HG03354 (cell line): ENCODE results near the gene ANP32A.
A peak's percentile ranks its signal among the peaks of the same experiment; 100 is the strongest.

Source experiments
- ATAC-seq: cut with Tn5 transposase; IDR thresholded peaks from one replicate; pipeline ENCODE4 v1.9.1; 2021; ENCODE audit warnings: mild to moderate bottlenecking; ENCODE audit not compliant: unreplicated experiment, poor library complexity, severe bottlenecking

Gene ANP32A

GRCh38 chr15:68821841-68822381, 1.2 kb upstream of the ANP32A start:
- ATAC-seq = no peak

- peak; percentile 15 for ATAC-seq
These were observed 620 bp upstream of the ANP32A start for GRCh38 chr15:68821190-68821840.

- no peak for ATAC-seq
These were observed 1.0 kb downstream of the ANP32A start for GRCh38 chr15:68819495-68820294.

GRCh38 chr15:68818769-68819494, 1.8 kb downstream of the ANP32A start:
- ATAC-seq = no peak

GRCh38 chr15:68818066-68818768, 2.5 kb downstream of the ANP32A start:
- ATAC-seq = peak; percentile 26

GRCh38 chr15:68817304-68818065, 3.2 kb downstream of the ANP32A start:
- peak; percentile 32 for ATAC-seq

- ATAC-seq = no peak
These were observed 3.8 kb downstream of the ANP32A start for GRCh38 chr15:68816795-68817303.

GRCh38 chr15:68816158-68816557, 4.5 kb downstream of the ANP32A start:
- ATAC-seq = no peak

- no peak for ATAC-seq
These were observed 5.1 kb downstream of the ANP32A start for GRCh38 chr15:68815598-68815997.

- no peak for ATAC-seq
These were observed 6.1 kb downstream of the ANP32A start for GRCh38 chr15:68814596-68814995.

- no peak for ATAC-seq
These were observed 7.9 kb downstream of the ANP32A start for GRCh38 chr15:68812597-68813431.

- no peak for ATAC-seq
These were observed 8.6 kb downstream of the ANP32A start for GRCh38 chr15:68812069-68812468.

- ATAC-seq = no peak
These were observed 11.2 kb downstream of the ANP32A start for GRCh38 chr15:68809517-68809916.

GRCh38 chr15:68808770-68809169, 11.9 kb downstream of the ANP32A start:
- no peak for ATAC-seq

- no peak for ATAC-seq
These were observed 12.6 kb downstream of the ANP32A start for GRCh38 chr15:68808091-68808490.

GRCh38 chr15:68807249-68807648, 13.4 kb downstream of the ANP32A start:
- no peak for ATAC-seq

GRCh38 chr15:68806220-68807060, 14.3 kb downstream of the ANP32A start:
- ATAC-seq = no peak
